Measurements from ENCODE around the gene NUP153. TPM values are rescaled to one million over a fixed set of nuclear protein-coding genes. Genes with fewer than 3 reads are reported as not detected.

The NUP153 gene
- total and polyA plus RNA-seq, 10 of the 15 experiments (the other 5 are each of a cell fraction or from before 2014, with no cell fraction given), result 13.9 to 77.7 (median 56.2) TPM

DNA sequence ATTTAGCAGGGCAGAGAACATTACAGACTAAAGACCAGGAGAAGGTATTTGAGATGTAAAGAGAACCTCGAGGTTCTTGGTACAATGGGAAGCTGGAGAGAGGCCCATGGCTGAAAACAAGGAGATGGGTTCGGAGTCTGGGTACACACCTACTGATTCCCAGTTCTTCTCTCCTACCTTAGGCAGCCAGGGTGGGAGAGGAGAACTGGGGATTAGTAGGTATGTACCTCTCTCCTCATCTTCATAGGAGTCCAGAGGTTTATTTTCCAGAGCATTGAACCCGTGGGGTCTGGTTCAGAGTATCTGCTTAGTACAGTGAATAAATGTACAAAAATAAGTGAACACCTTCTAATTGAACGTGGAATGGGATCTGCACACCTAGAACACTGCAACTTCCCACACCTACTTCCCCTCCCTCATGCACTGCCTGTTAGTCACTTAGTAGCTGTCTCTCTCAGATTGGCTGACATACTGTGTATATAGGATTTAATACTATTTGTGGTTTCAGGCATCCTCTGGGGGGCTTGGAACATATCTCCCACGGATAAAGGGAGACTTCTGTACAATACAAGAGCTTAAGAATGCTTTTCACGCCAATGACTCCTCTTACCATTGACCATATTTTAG, 23.5 kb upstream of the NUP153 start:
- no peak for DNase-seq (ENCODE audit: low read depth, low spot score)
- ChIA-PET POLR2A (interaction anchor here (0.7 kb wide), 1 partner anchor 10 kb away, joined by 4 read pairs; no protein-coding TSS in a partner anchor), SMC1A (ENCODE audit: uncharacterized antibody, unreplicated experiment) (interaction anchor here (0.5 kb wide), 1 partner anchor 18 kb away, joined by 3 read pairs; no protein-coding TSS in a partner anchor), CTCF (no interaction called here), RAD21 (ENCODE audit: unreplicated experiment) (no interaction called here)
- H3K9me3 ChIP-seq (replicated peaks; ENCODE audit: control insufficient read depth, insufficient read depth, low read length), result no peaks in the 10 kb centered on the region
- H3K4me1 ChIP-seq (ENCODE audit: control insufficient read depth, insufficient read depth, low read length), result no peaks in the 10 kb centered on the region
- H3K27ac ChIP-seq (ENCODE audit: control insufficient read depth, insufficient read depth), result no peak overlapping the region
- intact Hi-C loops (cut with micrococcal nuclease; ENCODE audit: unreplicated experiment) (no loop called here), in situ Hi-C loops (cut with MboI) (no loop called here)
- no peak overlapping the region for H3K4me2 ChIP-seq (ENCODE audit: control insufficient read depth, insufficient read depth)
- H4K20me1 ChIP-seq (ENCODE audit: control insufficient read depth, insufficient read depth), result no peaks in the 10 kb centered on the region
- peak; percentile 13 for FAIRE-seq
- H3K79me2 ChIP-seq (ENCODE audit: control insufficient read depth, insufficient read depth, low read length), result no peaks in the 10 kb centered on the region
- H3K27me3 ChIP-seq (replicated peaks in 1 of 2; ENCODE audit: control insufficient read depth in 2 of 2, insufficient read depth in 2 of 2, low read length in 1 of 2), result no peaks in the 10 kb centered on the region
- no peak overlapping the region for H3K9ac ChIP-seq (ENCODE audit: control insufficient read depth, insufficient read depth, low read length)
- ATAC-seq, result no peak
- no peak overlapping the region for H2AFZ ChIP-seq (ENCODE audit: control insufficient read depth, low read depth, low read length)
- H3K4me3 ChIP-seq, result no peak overlapping the region
- TF ChIP-seq MYB (IDR thresholded peaks at IDR 0.05; ENCODE audit: borderline replicate concordance, low read depth, low read length) (no peak), BHLHE40 (IDR thresholded peaks at IDR 0.05; ENCODE audit: borderline replicate concordance in 1 of 2, low read depth in 2 of 2, low read length in 1 of 2) (no peak), RBBP5 (conservative IDR thresholded peaks at IDR 0.05) (no peak), YY1 (IDR thresholded peaks at IDR 0.05; ENCODE audit: low read depth, low read length) (no peak), POLR2AphosphoS2 (IDR thresholded peaks at IDR 0.05; ENCODE audit: low read depth, low read length) (no peak), EP300 (IDR thresholded peaks at IDR 0.05; ENCODE audit: borderline replicate concordance in 1 of 2, control insufficient read depth in 1 of 2, low read depth in 2 of 2, low read length in 2 of 2) (no peak), LARP7 (IDR thresholded peaks at IDR 0.05) (no peak), MEF2B (IDR thresholded peaks at IDR 0.05; ENCODE audit: partially characterized antibody, poor library complexity, severe bottlenecking) (no peak)
- TF ChIP-seq, protein P1, sequence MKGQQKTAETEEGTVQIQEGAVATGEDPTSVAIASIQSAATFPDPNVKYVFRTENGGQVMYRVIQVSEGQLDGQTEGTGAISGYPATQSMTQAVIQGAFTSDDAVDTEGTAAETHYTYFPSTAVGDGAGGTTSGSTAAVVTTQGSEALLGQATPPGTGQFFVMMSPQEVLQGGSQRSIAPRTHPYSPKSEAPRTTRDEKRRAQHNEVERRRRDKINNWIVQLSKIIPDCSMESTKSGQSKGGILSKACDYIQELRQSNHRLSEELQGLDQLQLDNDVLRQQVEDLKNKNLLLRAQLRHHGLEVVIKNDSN (IDR thresholded peaks at IDR 0.05; ENCODE audit: borderline replicate concordance, extremely low read length, insufficient read depth, low read depth, low read length), result no peak
- TF ChIP-seq, protein P2, sequence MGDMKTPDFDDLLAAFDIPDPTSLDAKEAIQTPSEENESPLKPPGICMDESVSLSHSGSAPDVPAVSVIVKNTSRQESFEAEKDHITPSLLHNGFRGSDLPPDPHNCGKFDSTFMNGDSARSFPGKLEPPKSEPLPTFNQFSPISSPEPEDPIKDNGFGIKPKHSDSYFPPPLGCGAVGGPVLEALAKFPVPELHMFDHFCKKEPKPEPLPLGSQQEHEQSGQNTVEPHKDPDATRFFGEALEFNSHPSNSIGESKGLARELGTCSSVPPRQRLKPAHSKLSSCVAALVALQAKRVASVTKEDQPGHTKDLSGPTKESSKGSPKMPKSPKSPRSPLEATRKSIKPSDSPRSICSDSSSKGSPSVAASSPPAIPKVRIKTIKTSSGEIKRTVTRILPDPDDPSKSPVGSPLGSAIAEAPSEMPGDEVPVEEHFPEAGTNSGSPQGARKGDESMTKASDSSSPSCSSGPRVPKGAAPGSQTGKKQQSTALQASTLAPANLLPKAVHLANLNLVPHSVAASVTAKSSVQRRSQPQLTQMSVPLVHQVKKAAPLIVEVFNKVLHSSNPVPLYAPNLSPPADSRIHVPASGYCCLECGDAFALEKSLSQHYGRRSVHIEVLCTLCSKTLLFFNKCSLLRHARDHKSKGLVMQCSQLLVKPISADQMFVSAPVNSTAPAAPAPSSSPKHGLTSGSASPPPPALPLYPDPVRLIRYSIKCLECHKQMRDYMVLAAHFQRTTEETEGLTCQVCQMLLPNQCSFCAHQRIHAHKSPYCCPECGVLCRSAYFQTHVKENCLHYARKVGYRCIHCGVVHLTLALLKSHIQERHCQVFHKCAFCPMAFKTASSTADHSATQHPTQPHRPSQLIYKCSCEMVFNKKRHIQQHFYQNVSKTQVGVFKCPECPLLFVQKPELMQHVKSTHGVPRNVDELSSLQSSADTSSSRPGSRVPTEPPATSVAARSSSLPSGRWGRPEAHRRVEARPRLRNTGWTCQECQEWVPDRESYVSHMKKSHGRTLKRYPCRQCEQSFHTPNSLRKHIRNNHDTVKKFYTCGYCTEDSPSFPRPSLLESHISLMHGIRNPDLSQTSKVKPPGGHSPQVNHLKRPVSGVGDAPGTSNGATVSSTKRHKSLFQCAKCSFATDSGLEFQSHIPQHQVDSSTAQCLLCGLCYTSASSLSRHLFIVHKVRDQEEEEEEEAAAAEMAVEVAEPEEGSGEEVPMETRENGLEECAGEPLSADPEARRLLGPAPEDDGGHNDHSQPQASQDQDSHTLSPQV (IDR thresholded peaks at IDR 0.05), result no peak
- WGBS (ENCODE audit: insufficient coverage, insufficient replicate concordance, low lambda C conversion rate, missing lambda C conversion rate), result 30% methylated on average over 6 of the region's 6 CpGs
- H3K36me3 ChIP-seq (ENCODE audit: control insufficient read depth in 2 of 2, insufficient read depth in 2 of 2, low read length in 1 of 2), result no peaks in the 10 kb centered on the region
- BruUV-seq (replicated peaks), result no TSS peak

Measured in GM12878 (cell line).